Adrenal gland (tissue), 19 donors: ENCODE data around the gene COX10. TPM values are rescaled to one million over a fixed set of nuclear protein-coding genes. Genes with fewer than 3 reads are reported as not detected.
"Not testable (repeated sequence)": the region's sequence is repeated elsewhere in the genome, so short reads cannot be mapped to it uniquely, and the experiment has no call there.

Experiments
- DNase-seq, 7 donors: peaks; one replicate each; pipeline ENCODE4 v3.0.0-alpha.2; 2019 to 2020
- H3K27ac ChIP-seq, 5 donors: fragments of 200-600 bp; sonication (generic) in 4 of 5; 1 replicate in 3 of 5; 2 replicates in 2 of 5; pipeline versions ENCODE4 v1.5.1 to v1.8.0; 2016 to 2020; ENCODE audit warnings: mild to moderate bottlenecking in 1 of 5
- H3K27me3 ChIP-seq: fragments of 200-600 bp; 2 replicates; pipeline ENCODE4 v1.8.0; 2021
- H3K36me3 ChIP-seq, 2 donors: fragments of 200-600 bp; replicated peaks in 1 of 2; 1 replicate in 1 of 2; 2 replicates in 1 of 2; pipeline versions ENCODE4 v1.5.1 to v1.8.0; 2018 to 2022
- H3K4me1 ChIP-seq, 2 donors: fragments of 200-600 bp; replicated peaks in 1 of 2; 1 replicate in 1 of 2; 2 replicates in 1 of 2; pipeline versions ENCODE4 v1.5.1 to v1.8.0; 2018 to 2021
- H3K4me3 ChIP-seq, 4 donors: fragments of 200-600 bp; sonication (generic) in 3 of 4; one replicate each; pipeline ENCODE4 v1.5.1; 2016 to 2018
- H3K9me3 ChIP-seq, 3 donors: fragments of 200-600 bp; sonication (generic) in 1 of 3; replicated peaks in 1 of 3; 1 replicate in 2 of 3; 2 replicates in 1 of 3; pipeline versions ENCODE4 v1.5.1 to v1.8.0; 2016 to 2021
- POLR2A ChIP-seq, 2 donors: fragments of 450-650 bp; IDR thresholded peaks; one replicate each; pipeline ENCODE4 v1.6.1; 2017; ENCODE audit warnings: antibody characterized with exemption in 2 of 2, mild to moderate bottlenecking in 2 of 2, moderate library complexity in 1 of 2
- WGBS, 4 donors: extraction: QIAGEN DNeasy Blood & Tissue Kit in 2 of 4; methylation state at CpG; one replicate each; pipeline versions ENCODE4 v1.1.5 to v1.1.7; 2013 to 2017; 5-methylcytosine and 5-hydroxymethylcytosine counted together
- intact Hi-C, 2 donors: fragments of 100-400 bp; cut with DNase I; formaldehyde crosslinking; loops; one replicate each; pipeline versions ENCODE4 v1.14.1 to v1.15.0; 2022 to 2023
- long read RNA-seq, 10 donors: library from polyadenylated mRNA in 3 of 10; unstranded in 2 of 10; stranded (forward) in 1 of 10; transcript quantifications; one replicate each; pipeline ENCODE4 v2.0.0 and lab custom pipeline, GENCODE V29; 2021 to 2026
- polyA plus RNA-seq, 3 donors: library from polyadenylated mRNA; stranded (reverse); fragments of 200-250 nt in 2 of 3; fragments of 350-450 nt in 1 of 3; fragmentation: Illumina TruSeq in 1 of 3; extraction: RNeasy Lipid Tissue Mini Kit (QIAGEN cat#74804) in 1 of 3; gene quantifications; one replicate each; pipeline ENCODE4 v1.2.3, GENCODE V29; 2013 to 2014
- total RNA-seq, 9 donors: library from RNA; depleted of rRNA in 4 of 9; stranded (reverse); fragments of >200 nt in 4 of 9; fragments of 120-200 nt in 1 of 9; fragmentation: NEBNext Ultra II Directional in 1 of 9; extraction: Animal tissue kit (Norgen Biotek cat#: 25700) in 1 of 9; gene quantifications; one replicate each; pipeline versions ENCODE4 v1.1.0 to v1.2.4, GENCODE V29; 2013 to 2023
- TF ChIP-seq, protein P1 (sequence below), 6 experiments: fragments of 450-650 bp in 4 of 6; fragments of 200-600 bp in 2 of 6; sonication (generic) in 1 of 6; IDR thresholded peaks; 1 replicate in 5 of 6; 2 replicates in 1 of 6; pipeline versions ENCODE4 v1.5.1 to v1.8.0; 2016 to 2021; ENCODE audit warnings: antibody characterized with exemption in 6 of 6, mild to moderate bottlenecking in 2 of 6, moderate library complexity in 1 of 6
- donor health status: healthy with polysubstance abuse.
- donor health status: Bipolar disorder and iron deficiency.
- donor health status: DM: yes; HTN: yes; CAD: no.
- donor health status: DM: no; HTN: no; CAD: no.
- donor health status: DM: no; HTN: no; CAD: no.
- donor health status: DM: yes; HTN: yes; CAD: no.

COX10 gene
- total RNA-seq (10 to 100 TPM; 11.0 to 33.9 (median 15.6) TPM), polyA plus RNA-seq (10 to 100 TPM in 2 of 3 donors, 1 to 10 TPM in 1; 6.8 to 25.6 (median 10.3) TPM)
- long read RNA-seq, donor 1, partial matches to known transcripts, result 11 of 14 reads
- long read RNA-seq, donor 1, other reads (novel, unspliced or antisense), result 0 of 14 reads
- long read RNA-seq, donor 2, partial matches to known transcripts, result 10 of 13 reads
- long read RNA-seq, donor 2, other reads (novel, unspliced or antisense), result 0 of 13 reads
- long read RNA-seq, donor 3, transcript COX10-202 (3 exons, 875 nt), result major isoform, 7 of 10 reads
- long read RNA-seq, donor 3, partial matches to known transcripts, result 0 of 10 reads
- long read RNA-seq, donor 3, other reads (novel, unspliced or antisense), result 0 of 10 reads
- long read RNA-seq, donor 4, partial matches to known transcripts, result 1 of 5 reads
- long read RNA-seq, donor 4, other reads (novel, unspliced or antisense), result 2 of 5 reads
- long read RNA-seq, donor 5, transcript COX10-201 (7 exons, 2,873 nt), result major isoform, 27 of 31 reads
- long read RNA-seq, donor 5, partial matches to known transcripts, result 0 of 31 reads
- long read RNA-seq, donor 5, other reads (novel, unspliced or antisense), result 1 of 31 reads
- long read RNA-seq, donor 6, partial matches to known transcripts, result 0 of 2 reads
- long read RNA-seq, donor 6, other reads (novel, unspliced or antisense), result 0 of 2 reads
- long read RNA-seq, donor 7, partial matches to known transcripts, result 0 of 3 reads
- long read RNA-seq, donor 7, other reads (novel, unspliced or antisense), result 0 of 3 reads
- long read RNA-seq, donor 8, partial matches to known transcripts, result 6 of 9 reads
- long read RNA-seq, donor 8, other reads (novel, unspliced or antisense), result 0 of 9 reads
- long read RNA-seq, donor 9, partial matches to known transcripts, result 0 of 4 reads
- long read RNA-seq, donor 9, other reads (novel, unspliced or antisense), result 0 of 4 reads
- long read RNA-seq, donor 10, partial matches to known transcripts, result 0 of 4 reads
- long read RNA-seq, donor 10, other reads (novel, unspliced or antisense), result 0 of 4 reads

DNA sequence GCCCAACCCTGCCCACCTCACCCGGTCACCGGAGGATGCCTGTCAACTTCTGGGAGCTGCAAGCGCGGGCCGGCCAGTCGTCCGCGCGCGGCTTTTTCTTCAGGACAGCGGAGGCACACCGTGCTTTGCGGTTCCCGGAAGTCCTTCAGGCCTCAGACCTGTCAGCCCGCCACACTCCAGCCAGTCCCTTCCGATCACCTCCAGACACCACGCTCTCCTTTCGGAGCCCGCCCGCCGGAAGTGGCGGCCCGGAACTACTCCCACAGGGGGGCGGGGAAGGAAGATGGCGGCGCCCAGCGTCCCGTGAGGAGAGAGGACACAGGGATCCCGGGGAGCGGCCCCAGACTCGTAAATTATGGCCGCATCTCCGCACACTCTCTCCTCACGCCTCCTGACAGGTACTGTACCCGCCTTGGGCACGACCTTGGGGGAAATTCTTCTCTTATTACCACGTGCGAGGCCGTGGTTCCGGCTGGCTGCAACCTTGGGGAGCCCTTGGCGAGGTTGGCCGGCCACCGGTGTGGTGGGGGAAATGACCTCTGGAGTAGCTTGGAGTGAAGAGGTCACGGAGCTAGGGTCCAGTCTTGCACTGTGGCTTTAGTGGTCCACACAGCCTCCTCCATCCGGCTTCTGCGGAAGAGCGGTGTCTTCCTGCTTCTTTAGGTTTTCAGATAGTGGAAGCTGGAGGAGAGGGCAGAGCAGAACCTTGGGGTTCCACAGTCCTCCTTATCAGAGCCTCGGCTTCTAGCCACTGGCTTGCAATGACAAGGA lies at the start of gene COX10:
COX10 (plus strand) TSS at position 254 of the 771 bp plus-strand sequence; CDS start at position 356, 102 bp downstream.
- Histone ChIP-seq H3K27me3 (no peaks in the 10 kb centered on the region), H3K36me3 (no peaks in the 10 kb centered on the region), H3K4me1 (peaks cover 13 to 20% of the 10 kb centered on the region in 2 donors), H3K27ac (peak within 1 kb of the TSS in 3 of 5 donors; percentile 48 to 87 (median 61)), H3K9me3 (no peaks in the 10 kb centered on the region), H3K4me3 (peak within 1 kb of the TSS; percentile 59 to 94 (median 86))
- TF ChIP-seq POLR2A (IDR thresholded peaks at IDR 0.05), result peak; percentile 65 to 74
- TF ChIP-seq, protein P1, sequence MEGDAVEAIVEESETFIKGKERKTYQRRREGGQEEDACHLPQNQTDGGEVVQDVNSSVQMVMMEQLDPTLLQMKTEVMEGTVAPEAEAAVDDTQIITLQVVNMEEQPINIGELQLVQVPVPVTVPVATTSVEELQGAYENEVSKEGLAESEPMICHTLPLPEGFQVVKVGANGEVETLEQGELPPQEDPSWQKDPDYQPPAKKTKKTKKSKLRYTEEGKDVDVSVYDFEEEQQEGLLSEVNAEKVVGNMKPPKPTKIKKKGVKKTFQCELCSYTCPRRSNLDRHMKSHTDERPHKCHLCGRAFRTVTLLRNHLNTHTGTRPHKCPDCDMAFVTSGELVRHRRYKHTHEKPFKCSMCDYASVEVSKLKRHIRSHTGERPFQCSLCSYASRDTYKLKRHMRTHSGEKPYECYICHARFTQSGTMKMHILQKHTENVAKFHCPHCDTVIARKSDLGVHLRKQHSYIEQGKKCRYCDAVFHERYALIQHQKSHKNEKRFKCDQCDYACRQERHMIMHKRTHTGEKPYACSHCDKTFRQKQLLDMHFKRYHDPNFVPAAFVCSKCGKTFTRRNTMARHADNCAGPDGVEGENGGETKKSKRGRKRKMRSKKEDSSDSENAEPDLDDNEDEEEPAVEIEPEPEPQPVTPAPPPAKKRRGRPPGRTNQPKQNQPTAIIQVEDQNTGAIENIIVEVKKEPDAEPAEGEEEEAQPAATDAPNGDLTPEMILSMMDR (IDR thresholded peaks at IDR 0.05), result no peak
- peak; percentile 87 to 92 (median 88) for DNase-seq
- intact Hi-C loops, result no loop called here
- WGBS, 4 donors, result 0 to 1% (median 1%) methylated on average over 38 to 48 of the region's 48 CpGs

DNA sequence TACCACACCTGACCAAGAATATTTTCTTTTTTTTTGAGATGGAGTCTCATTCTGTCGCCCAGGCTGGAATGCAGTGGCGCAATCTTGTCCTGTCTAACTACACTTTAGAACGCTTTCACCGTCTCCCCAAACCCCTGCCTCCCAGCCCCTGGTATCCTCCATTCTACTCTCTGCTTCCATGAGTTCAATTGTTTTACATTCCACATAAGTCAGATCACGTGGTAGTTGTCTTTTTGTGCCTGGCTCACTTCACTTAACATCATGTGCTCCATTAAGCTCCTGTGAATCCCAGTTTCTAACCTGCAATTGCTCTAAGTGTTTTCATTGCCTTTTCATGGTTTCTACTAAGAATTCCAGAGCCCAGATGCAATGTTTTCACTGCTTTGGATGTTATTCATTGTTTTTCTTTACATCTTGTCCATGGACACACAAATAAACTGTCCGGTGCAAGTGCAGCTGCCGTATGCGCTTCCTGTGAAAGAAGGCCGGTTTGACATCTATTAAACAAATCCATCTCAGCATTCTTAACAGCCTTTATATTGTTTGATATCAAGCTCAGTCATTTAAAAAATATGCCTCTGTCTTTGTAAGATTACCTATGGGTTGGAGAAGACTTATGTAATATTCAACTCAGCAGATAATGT lies 47.5 kb upstream of the COX10 start:
- H3K4me1 ChIP-seq, H3K4me3 ChIP-seq, H3K36me3 ChIP-seq, H3K9me3 ChIP-seq, intact Hi-C loops, H3K27me3 ChIP-seq, DNase-seq, H3K27ac ChIP-seq: not testable (repeated sequence)
- WGBS, 4 donors, result 87 to 96% (median 88%) methylated on average over 5 to 6 of the region's 9 CpGs; no CpG with 5 or more reads in 1 of the 4 donors

DNA sequence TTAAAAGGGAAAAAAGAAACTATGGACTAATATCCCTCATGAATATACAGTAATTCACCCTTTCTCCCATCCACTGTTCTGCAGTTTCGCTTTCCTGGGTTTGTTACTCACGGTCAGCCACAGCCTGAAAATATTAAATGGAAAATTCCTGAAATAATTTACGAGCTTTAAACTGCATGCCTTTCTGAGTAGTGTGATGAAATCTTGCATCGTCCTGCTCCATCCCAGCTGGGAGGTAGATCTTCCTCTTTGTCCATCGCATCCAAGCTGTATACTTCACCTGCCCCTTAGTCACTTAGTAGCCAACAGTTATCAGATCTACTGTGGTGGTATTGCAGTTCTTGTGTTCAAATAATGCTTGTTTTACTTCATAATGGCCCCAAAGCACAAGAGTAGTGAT lies 39.5 kb upstream of the COX10 start:
- WGBS, 4 donors, result 100% methylated on average over 1 of the region's 5 CpGs; no CpG with 5 or more reads in 2 of the 4 donors
- H3K4me3 ChIP-seq, H3K36me3 ChIP-seq, intact Hi-C loops, H3K27me3 ChIP-seq, H3K4me1 ChIP-seq, H3K9me3 ChIP-seq, H3K27ac ChIP-seq, DNase-seq: not testable (repeated sequence)

DNA sequence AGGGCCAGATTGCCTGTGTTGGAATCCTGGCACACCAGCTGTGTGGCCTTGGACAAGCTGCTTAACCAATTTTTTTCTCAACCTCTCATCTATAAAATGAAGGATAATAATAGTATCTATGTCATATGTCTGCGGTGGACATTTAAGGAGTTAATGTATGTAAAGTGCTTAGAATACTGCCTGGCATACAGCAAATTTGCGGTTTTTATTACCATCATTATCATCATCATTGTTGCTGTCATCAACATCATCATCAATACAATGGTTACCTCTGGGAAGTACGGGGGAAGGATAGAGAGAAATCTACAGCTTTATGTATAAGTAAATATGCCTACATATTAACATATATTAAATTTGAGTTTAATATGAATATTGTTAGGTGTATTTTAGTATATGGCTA lies 37.1 kb upstream of the COX10 start:
- 92 to 94% (median 93%) methylated on average over 3 of the region's 3 CpGs for whole genome bisulfite sequencing, 4 donors
- Histone ChIP-seq H3K4me3 (no peak overlapping the region), H3K36me3 (no peaks in the 10 kb centered on the region), H3K9me3 (no peaks in the 10 kb centered on the region), H3K27me3 (no peaks in the 10 kb centered on the region), H3K4me1 (no peaks in the 10 kb centered on the region), H3K27ac (no peak overlapping the region)
- DNase-seq, result no peak
- TF ChIP-seq, protein P1 (IDR thresholded peaks at IDR 0.05), result no peak
- no peak for TF ChIP-seq POLR2A (IDR thresholded peaks at IDR 0.05)
- intact Hi-C loops, result no loop called here
